Measurements from ENCODE around the gene UMODL1. TPM values are rescaled to one million over a fixed set of nuclear protein-coding genes. Genes with fewer than 3 reads are reported as not detected.

The UMODL1 gene
- total and polyA plus RNA-seq, 2 donors, result 1.4 to 1.7 TPM

- Histone ChIP-seq H3K27me3 (ENCODE audit: control insufficient read depth in 2 of 2, insufficient read depth in 1 of 2, low read length in 1 of 2) (peaks cover 0 to 4% of the 10 kb centered on the region in 2 donors), H3K36me3 (ENCODE audit: control insufficient read depth in 2 of 2, insufficient read depth in 2 of 2, low read length in 1 of 2) (peaks cover 0 to under 1% of the 10 kb centered on the region in 2 donors), H3K9me3 (ENCODE audit: control insufficient read depth in 2 of 2, insufficient read depth in 1 of 2, low read length in 1 of 2) (peaks cover 0 to 9% of the 10 kb centered on the region in 2 donors), H3K4me1 (ENCODE audit: control insufficient read depth in 2 of 2, insufficient read depth in 2 of 2, low read length in 2 of 2) (peaks cover 36 to 91% of the 10 kb centered on the region in 2 donors), H3K27ac (ENCODE audit: low read depth in 1 of 2, low read length in 1 of 2) (no peak overlapping the region), H3K4me3 (ENCODE audit: low read length in 2 of 2) (no peak overlapping the region)
- WGBS, result 95% methylated on average over 13 of the region's 13 CpGs
- DNase-seq (ENCODE audit: low read depth in 6 of 9, low spot score in 9 of 9), result no peak
Observed at GRCh38 chr21:42124081-42124480, 53.0 kb downstream of the UMODL1 start.

GRCh38 chr21:42124826-42125570 is 53.9 kb downstream of the UMODL1 start:
- Histone ChIP-seq H3K4me1 (ENCODE audit: control insufficient read depth in 2 of 2, insufficient read depth in 2 of 2, low read length in 2 of 2) (peaks cover 38 to 95% of the 10 kb centered on the region in 2 donors), H3K36me3 (ENCODE audit: control insufficient read depth in 2 of 2, insufficient read depth in 2 of 2, low read length in 1 of 2) (peaks cover 0 to 3% of the 10 kb centered on the region in 2 donors), H3K27ac (ENCODE audit: low read depth in 1 of 2, low read length in 1 of 2) (peak overlapping the region in 1 of 2 donors; percentile 72), H3K9me3 (ENCODE audit: control insufficient read depth in 2 of 2, insufficient read depth in 1 of 2, low read length in 1 of 2) (peaks cover 0 to 9% of the 10 kb centered on the region in 2 donors), H3K4me3 (ENCODE audit: low read length in 2 of 2) (no peak overlapping the region), H3K27me3 (ENCODE audit: control insufficient read depth in 2 of 2, insufficient read depth in 1 of 2, low read length in 1 of 2) (peaks cover 0 to 2% of the 10 kb centered on the region in 2 donors)
- 73% methylated on average over 19 of the region's 19 CpGs for WGBS
- DNase-seq (ENCODE audit: low read depth in 6 of 9, low spot score in 9 of 9), result peak in 1 of 9 donors; percentile 36

GRCh38 chr21:42125571-42126544 is 54.7 kb downstream of the UMODL1 start:
- WGBS, result 48% methylated on average over 29 of the region's 29 CpGs
- Histone ChIP-seq H3K27me3 (ENCODE audit: control insufficient read depth in 2 of 2, insufficient read depth in 1 of 2, low read length in 1 of 2) (no peaks in the 10 kb centered on the region), H3K4me1 (ENCODE audit: control insufficient read depth in 2 of 2, insufficient read depth in 2 of 2, low read length in 2 of 2) (peaks cover 34 to 95% of the 10 kb centered on the region in 2 donors), H3K36me3 (ENCODE audit: control insufficient read depth in 2 of 2, insufficient read depth in 2 of 2, low read length in 1 of 2) (peaks cover 0 to 3% of the 10 kb centered on the region in 2 donors), H3K9me3 (ENCODE audit: control insufficient read depth in 2 of 2, insufficient read depth in 1 of 2, low read length in 1 of 2) (peaks cover 0 to 9% of the 10 kb centered on the region in 2 donors), H3K27ac (ENCODE audit: low read depth in 1 of 2, low read length in 1 of 2) (peak overlapping the region in 1 of 2 donors; percentile 72), H3K4me3 (ENCODE audit: low read length in 2 of 2) (no peak overlapping the region)
- no peak for DNase-seq (ENCODE audit: low read depth in 6 of 9, low spot score in 9 of 9)

- Histone ChIP-seq H3K9me3 (ENCODE audit: control insufficient read depth in 2 of 2, insufficient read depth in 1 of 2, low read length in 1 of 2) (peaks cover 0 to 9% of the 10 kb centered on the region in 2 donors), H3K27ac (ENCODE audit: low read depth in 1 of 2, low read length in 1 of 2) (no peak overlapping the region), H3K27me3 (ENCODE audit: control insufficient read depth in 2 of 2, insufficient read depth in 1 of 2, low read length in 1 of 2) (no peaks in the 10 kb centered on the region), H3K36me3 (ENCODE audit: control insufficient read depth in 2 of 2, insufficient read depth in 2 of 2, low read length in 1 of 2) (peaks cover 0 to 3% of the 10 kb centered on the region in 2 donors), H3K4me3 (ENCODE audit: low read length in 2 of 2) (no peak overlapping the region), H3K4me1 (ENCODE audit: control insufficient read depth in 2 of 2, insufficient read depth in 2 of 2, low read length in 2 of 2) (peaks cover 28 to 79% of the 10 kb centered on the region in 2 donors)
- no peak for DNase-seq (ENCODE audit: low read depth in 6 of 9, low spot score in 9 of 9)
- WGBS, result 95% methylated on average over 36 of the region's 36 CpGs
Observed at GRCh38 chr21:42127164-42128150, 56.3 kb downstream of the UMODL1 start.

- Histone ChIP-seq H3K27me3 (ENCODE audit: control insufficient read depth in 2 of 2, insufficient read depth in 1 of 2, low read length in 1 of 2) (no peaks in the 10 kb centered on the region), H3K9me3 (ENCODE audit: control insufficient read depth in 2 of 2, insufficient read depth in 1 of 2, low read length in 1 of 2) (peaks cover 0 to 5% of the 10 kb centered on the region in 2 donors), H3K36me3 (ENCODE audit: control insufficient read depth in 2 of 2, insufficient read depth in 2 of 2, low read length in 1 of 2) (peaks cover 0 to 3% of the 10 kb centered on the region in 2 donors), H3K4me1 (ENCODE audit: control insufficient read depth in 2 of 2, insufficient read depth in 2 of 2, low read length in 2 of 2) (peaks cover 11 to 72% of the 10 kb centered on the region in 2 donors), H3K27ac (ENCODE audit: low read depth in 1 of 2, low read length in 1 of 2) (peak overlapping the region; percentile 8 to 73), H3K4me3 (ENCODE audit: low read length in 2 of 2) (no peak overlapping the region)
- WGBS, result 69% methylated on average over 11 of the region's 11 CpGs
- DNase-seq (ENCODE audit: low read depth in 6 of 9, low spot score in 9 of 9), result no peak
Observed at GRCh38 chr21:42129300-42130266, 58.5 kb downstream of the UMODL1 start.

- Histone ChIP-seq H3K27me3 (ENCODE audit: control insufficient read depth in 2 of 2, insufficient read depth in 1 of 2, low read length in 1 of 2) (no peaks in the 10 kb centered on the region), H3K4me3 (ENCODE audit: low read length in 2 of 2) (no peak overlapping the region)
- no peak for DNase-seq (ENCODE audit: low read depth in 6 of 9, low spot score in 9 of 9)
Observed at GRCh38 chr21:42130441-42130840, 59.3 kb downstream of the UMODL1 start.

GRCh38 chr21:42132183-42132582 is 61.1 kb downstream of the UMODL1 start:
- no peaks in the 10 kb centered on the region for H3K27me3 ChIP-seq (ENCODE audit: control insufficient read depth in 2 of 2, insufficient read depth in 1 of 2, low read length in 1 of 2)
- no peak overlapping the region for H3K27ac ChIP-seq (ENCODE audit: low read depth in 1 of 2, low read length in 1 of 2)
- no peak overlapping the region for H3K4me3 ChIP-seq (ENCODE audit: low read length in 2 of 2)
- WGBS, result 96% methylated on average over 1 of the region's 1 CpG
- no peaks in the 10 kb centered on the region for H3K9me3 ChIP-seq (ENCODE audit: control insufficient read depth in 2 of 2, insufficient read depth in 1 of 2, low read length in 1 of 2)
- peaks cover 3 to 68% of the 10 kb centered on the region in 2 donors for H3K4me1 ChIP-seq (ENCODE audit: control insufficient read depth in 2 of 2, insufficient read depth in 2 of 2, low read length in 2 of 2)
- no peak for DNase-seq (ENCODE audit: low read depth in 6 of 9, low spot score in 9 of 9)
- H3K36me3 ChIP-seq (ENCODE audit: control insufficient read depth in 2 of 2, insufficient read depth in 2 of 2, low read length in 1 of 2), result peaks cover 0 to 3% of the 10 kb centered on the region in 2 donors

More at GRCh38 chr21:42130441-42130840, 59.3 kb downstream of the UMODL1 start:
- Histone ChIP-seq H3K4me1 (ENCODE audit: control insufficient read depth in 2 of 2, insufficient read depth in 2 of 2, low read length in 2 of 2) (peaks cover 6 to 68% of the 10 kb centered on the region in 2 donors), H3K9me3 (ENCODE audit: control insufficient read depth in 2 of 2, insufficient read depth in 1 of 2, low read length in 1 of 2) (peaks cover 0 to 5% of the 10 kb centered on the region in 2 donors), H3K27ac (ENCODE audit: low read depth in 1 of 2, low read length in 1 of 2) (no peak overlapping the region), H3K36me3 (ENCODE audit: control insufficient read depth in 2 of 2, insufficient read depth in 2 of 2, low read length in 1 of 2) (peaks cover 0 to 3% of the 10 kb centered on the region in 2 donors)
- WGBS, result 96% methylated on average over 6 of the region's 6 CpGs
